HTR-8/SVneo (cell line): ENCODE data around the gene LSMEM2.

Experiments used
- DNase-seq: peaks from one replicate; pipeline ENCODE4 v3.0.0; 2011; ENCODE audit warnings: low spot score, mixed read lengths; ENCODE audit not compliant: insufficient read length
- FAIRE-seq: peaks from 2 replicates; lab custom pipeline; 2011; peaks lifted over from hg19 to GRCh38; lab: Jason Lieb, UNC

LSMEM2 gene

DNA sequence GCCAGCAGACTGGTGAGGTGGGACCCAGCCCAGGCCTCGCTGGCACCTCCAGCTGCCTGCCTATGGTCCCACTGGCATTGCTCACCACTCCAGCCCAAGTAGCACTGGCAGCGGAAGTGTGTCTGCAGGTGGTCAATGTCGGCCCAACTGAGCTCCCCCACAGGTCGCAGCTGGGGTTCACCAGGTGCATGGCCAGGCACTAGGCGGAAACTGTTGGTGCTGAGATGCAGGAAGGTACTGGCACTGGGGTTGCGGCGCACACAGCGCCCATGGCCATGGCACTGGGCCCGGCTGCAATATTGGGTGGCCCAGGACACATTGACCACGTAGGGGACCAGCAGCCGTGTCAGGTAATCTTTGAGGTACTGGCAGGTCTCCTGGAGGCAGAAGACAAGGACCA lies 39.3 kb downstream of the LSMEM2 start:
- FAIRE-seq: no peak
- DNase-seq: no peak

- DNase-seq (no peak), FAIRE-seq (no peak)
Observed at GRCh38 chr3:50318615-50319014, 39.7 kb downstream of the LSMEM2 start.

GRCh38 chr3:50319181-50319893 lies 40.5 kb downstream of the LSMEM2 start:
- DNase-seq (no peak), FAIRE-seq (no peak)

GRCh38 chr3:50319894-50320625 lies 41.2 kb downstream of the LSMEM2 start:
- no peak for DNase-seq
- peak; percentile 70 for FAIRE-seq

DNA sequence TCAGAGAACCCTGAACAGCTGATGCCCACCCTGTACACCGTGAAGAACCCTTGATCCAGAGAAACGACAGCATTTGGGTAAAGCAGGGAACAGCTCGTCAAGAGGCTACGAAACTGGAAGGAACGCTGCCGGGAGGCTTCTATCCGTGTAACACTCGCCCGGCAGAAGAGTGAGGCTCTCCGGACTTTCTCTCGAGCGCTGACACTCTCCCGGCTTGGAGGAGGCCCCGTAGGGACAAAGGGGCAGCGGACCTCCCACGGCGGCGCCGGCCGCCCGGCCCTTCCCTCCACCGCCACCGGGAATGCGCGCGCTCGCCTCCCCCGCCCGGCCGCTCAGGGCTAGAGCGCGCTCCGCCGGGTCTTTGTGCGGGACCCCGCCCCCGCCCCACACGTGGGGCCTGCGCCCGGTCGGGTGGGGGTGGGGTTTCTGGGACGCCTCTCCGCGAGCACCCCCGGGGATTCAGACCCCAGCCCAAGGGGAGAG lies 42.0 kb downstream of the LSMEM2 start:
- DNase-seq: no peak
- no peak for FAIRE-seq

DNA sequence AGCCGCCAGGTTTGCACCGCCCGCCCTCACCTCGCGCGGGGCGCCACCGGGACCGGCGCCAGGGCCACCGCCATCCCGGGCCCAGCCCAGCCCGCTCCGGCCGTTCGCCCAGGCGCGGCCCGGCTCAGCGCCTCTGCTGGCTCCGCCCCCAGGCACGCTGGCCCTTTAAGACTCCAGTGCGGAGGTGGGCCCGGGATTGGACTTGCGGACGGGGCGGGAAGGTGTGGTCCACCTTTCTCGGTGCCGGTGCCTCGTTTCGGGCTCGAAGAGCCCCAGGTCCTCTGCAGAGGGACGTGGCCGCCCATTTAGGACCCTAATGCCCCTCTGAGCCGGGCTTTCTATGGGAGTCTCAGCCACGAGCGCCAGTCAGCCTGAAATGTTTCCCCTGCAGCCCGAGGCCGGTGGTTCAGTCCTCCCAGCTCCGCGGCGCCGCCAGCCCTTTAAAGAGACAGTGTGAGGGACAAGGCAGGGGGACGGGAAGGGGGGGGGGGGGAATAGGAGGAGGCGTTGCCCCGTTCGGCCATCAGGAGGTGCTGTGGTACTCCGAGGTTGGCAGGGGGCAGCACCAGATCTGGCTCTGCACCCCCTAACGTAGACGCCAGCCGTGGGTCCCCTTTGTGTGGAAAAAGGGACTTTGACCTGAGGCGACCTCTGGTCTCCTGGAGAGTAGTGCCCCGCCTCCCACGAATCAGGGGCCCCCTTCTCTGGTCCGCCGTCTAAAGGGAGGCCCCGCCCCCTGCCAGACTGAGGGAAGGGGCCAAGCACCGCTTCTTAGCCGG lies 42.6 kb downstream of the LSMEM2 start:
- DNase-seq: peak; percentile 94
- FAIRE-seq: peak; percentile 98

- DNase-seq (no peak), FAIRE-seq (no peak)
Observed at GRCh38 chr3:50322115-50322385, 43.2 kb downstream of the LSMEM2 start.

DNA sequence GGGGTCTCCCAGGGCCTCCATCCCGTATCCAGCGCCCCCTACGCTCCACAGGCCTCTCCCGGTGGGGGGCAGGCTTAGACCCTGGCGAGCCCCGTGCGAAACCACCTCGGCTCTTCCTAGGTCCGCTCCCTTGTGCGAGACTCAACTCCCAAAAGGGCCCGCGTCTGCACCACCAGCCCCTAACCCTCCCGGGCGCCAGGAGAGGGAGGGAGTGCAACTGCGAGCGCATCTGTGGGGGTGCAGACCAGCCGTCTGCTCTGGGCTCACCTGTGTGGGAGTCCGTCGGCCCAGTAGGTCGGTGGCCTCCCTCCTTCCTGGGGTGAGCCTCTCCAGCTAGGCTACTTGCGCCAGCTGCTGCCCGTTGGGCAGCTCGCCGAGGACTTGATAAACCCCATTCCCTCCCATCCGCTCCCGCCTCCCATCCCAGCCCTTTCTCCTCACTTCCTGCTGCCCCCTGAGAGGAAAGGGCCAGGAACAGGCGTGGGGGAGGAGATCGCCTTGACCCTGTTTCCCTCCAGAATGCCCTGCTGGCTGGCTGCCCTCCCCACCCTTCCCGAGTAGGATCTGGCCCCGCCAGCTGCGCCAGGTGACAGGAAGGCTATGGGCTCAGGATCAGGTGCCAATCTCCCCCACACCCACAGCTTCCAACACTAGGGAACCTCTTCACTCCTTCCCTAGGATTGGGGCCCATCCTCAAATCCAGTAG lies 43.7 kb downstream of the LSMEM2 start, which contains the start of gene HYAL2:
TSS of gene HYAL2 (minus strand) at position 360 of the 706 bp plus-strand sequence. CDS start 2,256 bp downstream, outside the sequence.
- FAIRE-seq: no peak
- no peak for DNase-seq

- DNase-seq (no peak), FAIRE-seq (no peak)
Observed at GRCh38 chr3:50323092-50323600, 44.3 kb downstream of the LSMEM2 start.

DNA sequence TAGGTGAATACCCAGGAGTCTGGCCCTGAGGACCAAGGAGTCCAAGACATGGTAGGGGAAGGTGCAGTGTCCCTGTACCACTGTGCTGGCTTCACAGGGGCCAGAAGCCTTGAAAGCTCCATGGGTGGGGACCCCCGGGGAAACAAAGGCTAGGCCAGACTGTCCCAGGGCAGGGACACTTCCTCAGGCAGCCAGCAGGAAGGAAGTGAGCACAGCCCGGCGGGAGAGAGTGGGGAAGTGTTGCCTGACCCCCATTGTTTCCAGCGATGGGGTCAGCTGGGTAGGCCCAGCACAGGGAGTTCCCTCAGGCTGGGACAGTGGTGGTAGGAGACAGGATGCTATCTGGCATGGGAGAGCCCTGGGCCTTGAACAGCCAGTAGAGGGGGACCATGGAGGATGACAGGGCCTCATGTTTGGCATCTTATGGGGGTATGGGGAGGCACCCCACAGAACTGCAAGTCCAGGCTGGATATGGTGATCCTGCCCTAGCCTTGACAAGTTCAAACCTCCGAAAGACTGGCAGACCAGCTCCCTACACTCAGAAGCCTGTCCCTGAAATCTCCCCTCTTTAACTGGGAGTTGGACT lies 44.8 kb downstream of the LSMEM2 start:
- DNase-seq (no peak), FAIRE-seq (no peak)

GRCh38 chr3:50324351-50325112 lies 45.6 kb downstream of the LSMEM2 start:
- FAIRE-seq (peak; percentile 86), DNase-seq (no peak)

DNA sequence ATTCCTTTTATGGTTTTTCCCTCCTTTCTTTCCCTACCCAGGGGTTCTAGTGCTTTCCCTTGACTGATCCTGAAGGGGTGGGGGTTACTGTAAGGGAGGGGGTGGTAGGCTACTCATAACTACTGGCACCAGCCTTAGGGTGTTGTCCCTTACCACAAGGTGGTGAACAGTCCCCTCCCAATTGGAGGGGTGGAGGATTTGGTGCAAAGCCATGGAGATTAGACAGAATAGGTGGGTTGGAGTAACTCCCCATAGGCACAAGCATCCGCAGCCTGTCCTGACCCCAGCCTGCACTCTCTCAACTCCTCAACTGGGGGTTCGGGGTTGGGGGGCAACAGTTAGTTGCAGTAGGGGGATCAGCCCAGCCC lies 46.2 kb downstream of the LSMEM2 start:
- no peak for DNase-seq
- FAIRE-seq: no peak

- FAIRE-seq: no peak
- no peak for DNase-seq
Observed at GRCh38 chr3:50325497-50326181, 46.8 kb downstream of the LSMEM2 start.

- no peak for DNase-seq
- no peak for FAIRE-seq
Observed at GRCh38 chr3:50326182-50326541, 47.3 kb downstream of the LSMEM2 start.

DNA sequence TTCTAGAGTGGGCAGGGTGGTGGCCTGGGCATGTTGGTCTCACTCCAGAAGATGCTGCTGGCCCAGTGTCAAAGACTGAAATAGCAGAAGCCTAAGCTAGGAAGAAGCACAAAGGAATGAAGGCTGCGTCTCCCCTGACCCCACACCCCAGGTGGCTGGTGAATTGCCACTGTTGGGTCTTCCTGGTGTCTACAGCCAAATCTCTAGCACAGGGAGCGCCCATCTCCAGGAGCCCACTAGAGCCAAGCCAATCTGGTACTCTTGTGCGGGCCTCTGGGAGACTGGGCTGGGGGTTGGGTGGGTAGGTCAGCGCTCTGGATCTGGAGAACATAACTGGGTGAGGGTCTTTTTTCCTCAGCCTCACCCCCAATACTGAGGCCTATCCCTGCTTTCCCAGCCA lies 48.2 kb downstream of the LSMEM2 start:
- DNase-seq (no peak), FAIRE-seq (no peak)

GRCh38 chr3:50327943-50328691 lies 49.2 kb downstream of the LSMEM2 start, which contains the start of gene TUSC2:
Gene TUSC2 (minus strand): TSS chr3:50328223. CDS start chr3:50328099, 124 bp downstream.
- peak; percentile 96 for DNase-seq
- peak; percentile 98 for FAIRE-seq

DNA sequence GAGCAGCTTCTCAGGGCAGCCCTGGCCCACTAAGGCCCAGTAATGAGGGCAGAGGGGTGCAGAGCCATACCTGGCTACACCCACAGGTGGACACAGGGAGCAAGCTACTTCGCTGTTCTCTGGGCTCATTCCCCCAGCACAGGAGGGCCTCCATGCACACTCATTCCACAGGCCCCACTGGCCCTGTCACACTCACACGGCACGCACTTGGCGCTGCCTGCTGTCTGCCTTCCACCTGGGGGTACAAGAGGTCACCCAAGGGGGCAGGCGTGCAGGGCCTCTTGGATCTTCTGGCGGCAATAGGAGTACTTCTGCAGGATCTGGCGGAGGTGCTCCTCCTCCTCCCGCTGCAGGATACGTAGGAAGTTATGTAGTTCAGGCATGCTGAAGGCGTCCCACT lies 51.4 kb downstream of the LSMEM2 start:
- no peak for FAIRE-seq

GRCh38 chr3:50331364-50331907 lies 52.5 kb downstream of the LSMEM2 start:
- no peak for DNase-seq
- FAIRE-seq: no peak

More for the DNA sequence above, 51.4 kb downstream of the LSMEM2 start:
- no peak for DNase-seq
